Endodermal cell (in vitro differentiated cells): Measurements from ENCODE around the gene TBC1D2. TPM values are rescaled to one million over a fixed set of nuclear protein-coding genes. Genes with fewer than 3 reads are reported as not detected.

Source experiments
- DNase-seq: peaks from one replicate; pipeline ENCODE4 v3.0.0-alpha.2; 2017
- H3K27ac ChIP-seq: 2 replicates; pipeline ENCODE4 v1.5.1; 2013; ENCODE audit warnings: mild to moderate bottlenecking, low read depth, low read length, moderate library complexity
- H3K27me3 ChIP-seq: 2 replicates; pipeline ENCODE4 v1.6.1; 2013; ENCODE audit warnings: mild to moderate bottlenecking, low read length, moderate library complexity; ENCODE audit not compliant: insufficient read depth, control insufficient read depth, poor library complexity, severe bottlenecking
- H3K36me3 ChIP-seq: 2 replicates; pipeline ENCODE4 v1.7.0; 2013; ENCODE audit warnings: mild to moderate bottlenecking, low read length, moderate library complexity; ENCODE audit not compliant: control insufficient read depth, insufficient read depth
- H3K4me1 ChIP-seq: one replicate; pipeline ENCODE4 v1.7.0; 2013; ENCODE audit warnings: low read length; ENCODE audit not compliant: control insufficient read depth, insufficient read depth
- H3K4me3 ChIP-seq: 2 replicates; pipeline ENCODE4 v1.5.1; 2013; ENCODE audit warnings: mild to moderate bottlenecking, low read length, moderate library complexity
- H3K9ac ChIP-seq: 2 replicates; pipeline ENCODE4 v1.6.1; 2013; ENCODE audit warnings: mild to moderate bottlenecking, low read length, moderate library complexity; ENCODE audit not compliant: poor library complexity, severe bottlenecking; ENCODE audit errors: extremely low read depth
- H3K9me3 ChIP-seq: 2 replicates; pipeline ENCODE4 v1.6.1; 2013; ENCODE audit warnings: mild to moderate bottlenecking, low read length, moderate library complexity; ENCODE audit not compliant: control insufficient read depth
- H3K27ac Mint-ChIP-seq: 2 replicates; pipeline ENCODE4 v1.8.0; 2020; ENCODE audit warnings: mixed read lengths
- H3K27me3 Mint-ChIP-seq: 2 replicates; pipeline ENCODE4 v1.8.0; 2021; ENCODE audit warnings: mild to moderate bottlenecking, mixed read lengths; ENCODE audit not compliant: insufficient read depth
- H3K36me3 Mint-ChIP-seq: 2 replicates; pipeline ENCODE4 v1.8.0; 2020; ENCODE audit warnings: low read depth, mixed read lengths
- H3K4me1 Mint-ChIP-seq: 2 replicates; pipeline ENCODE4 v1.8.0; 2020; ENCODE audit warnings: mixed read lengths
- H3K4me3 Mint-ChIP-seq: 2 replicates; pipeline ENCODE4 v1.8.0; 2020; ENCODE audit warnings: mild to moderate bottlenecking, moderate library complexity, mixed read lengths
- H3K9me3 Mint-ChIP-seq: 2 replicates; pipeline ENCODE4 v1.8.0; 2020; ENCODE audit warnings: mild to moderate bottlenecking, mixed read lengths
- WGBS, 2 experiments: methylation state at CpG; one replicate each; pipeline versions ENCODE4 v1.1.5 to v1.1.7; 2013; ENCODE audit warnings: missing lambda C conversion rate in 2 of 2, mixed read lengths in 1 of 2; ENCODE audit not compliant: insufficient coverage in 1 of 2, insufficient read length in 1 of 2; 5-methylcytosine and 5-hydroxymethylcytosine counted together
- total RNA-seq, 2 donors: library from RNA; stranded (reverse); fragmentation: NEBNext Ultra II Directional in 1 of 2; extraction: Animal tissue kit (Norgen Biotek cat#: 25700) in 1 of 2; gene quantifications; 2 replicates in 1 of 2; 3 replicates in 1 of 2; pipeline ENCODE4 v1.2.1, GENCODE V29; 2021
- TF ChIP-seq, protein P1 (sequence below): fragments of 200-600 bp; sonication (generic); conservative IDR thresholded peaks from 2 replicates; pipeline ENCODE4 v1.5.0; 2021; ENCODE audit warnings: antibody characterized with exemption, mild to moderate bottlenecking

Gene TBC1D2
- total RNA-seq, 2 donors from 2014 or later, result 8.1 to 10.4 TPM

DNA sequence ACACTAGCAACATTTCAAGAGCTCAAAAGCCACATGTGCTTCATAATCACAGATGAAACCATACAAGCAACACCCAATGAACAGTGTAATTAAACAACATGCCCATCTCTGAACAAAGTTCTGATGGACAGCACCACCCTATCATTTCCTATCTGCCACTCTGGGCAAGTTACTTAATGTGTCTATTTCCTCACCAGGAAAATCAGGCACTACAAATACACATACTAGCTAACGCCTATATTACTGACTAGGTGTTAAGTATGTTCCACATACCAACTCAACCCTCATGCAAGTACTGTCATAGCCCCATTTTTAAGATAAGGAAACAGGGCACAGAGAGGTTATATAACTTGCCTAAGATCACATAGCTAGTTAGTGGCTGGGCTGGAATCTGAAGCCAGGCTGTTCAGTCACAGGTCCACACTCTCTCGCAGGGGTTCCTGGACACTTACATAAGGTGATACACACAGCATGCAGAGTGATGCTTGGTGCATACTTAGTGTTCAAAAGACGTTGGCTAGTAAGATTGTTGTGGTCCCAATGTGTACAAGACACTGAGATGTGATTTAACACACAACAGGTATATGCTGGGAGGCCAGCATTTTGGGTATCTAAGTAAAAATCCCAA lies 87.2 kb downstream of the TBC1D2 start:
- H3K36me3 ChIP-seq, result no peaks in the 10 kb centered on the region
- DNase-seq, result no peak
- Mint-ChIP-seq H3K4me3 (no peak overlapping the region), H3K36me3 (no peaks in the 10 kb centered on the region), H3K4me1 (peaks cover 30% of the 10 kb centered on the region), H3K9me3 (no peaks in the 10 kb centered on the region), H3K27me3 (no peaks in the 10 kb centered on the region), H3K27ac (no peak overlapping the region)
- no peaks in the 10 kb centered on the region for H3K27me3 ChIP-seq
- TF ChIP-seq, protein P1, sequence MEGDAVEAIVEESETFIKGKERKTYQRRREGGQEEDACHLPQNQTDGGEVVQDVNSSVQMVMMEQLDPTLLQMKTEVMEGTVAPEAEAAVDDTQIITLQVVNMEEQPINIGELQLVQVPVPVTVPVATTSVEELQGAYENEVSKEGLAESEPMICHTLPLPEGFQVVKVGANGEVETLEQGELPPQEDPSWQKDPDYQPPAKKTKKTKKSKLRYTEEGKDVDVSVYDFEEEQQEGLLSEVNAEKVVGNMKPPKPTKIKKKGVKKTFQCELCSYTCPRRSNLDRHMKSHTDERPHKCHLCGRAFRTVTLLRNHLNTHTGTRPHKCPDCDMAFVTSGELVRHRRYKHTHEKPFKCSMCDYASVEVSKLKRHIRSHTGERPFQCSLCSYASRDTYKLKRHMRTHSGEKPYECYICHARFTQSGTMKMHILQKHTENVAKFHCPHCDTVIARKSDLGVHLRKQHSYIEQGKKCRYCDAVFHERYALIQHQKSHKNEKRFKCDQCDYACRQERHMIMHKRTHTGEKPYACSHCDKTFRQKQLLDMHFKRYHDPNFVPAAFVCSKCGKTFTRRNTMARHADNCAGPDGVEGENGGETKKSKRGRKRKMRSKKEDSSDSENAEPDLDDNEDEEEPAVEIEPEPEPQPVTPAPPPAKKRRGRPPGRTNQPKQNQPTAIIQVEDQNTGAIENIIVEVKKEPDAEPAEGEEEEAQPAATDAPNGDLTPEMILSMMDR, result no peak
- no peaks in the 10 kb centered on the region for H3K4me1 ChIP-seq
- no peaks in the 10 kb centered on the region for H3K9me3 ChIP-seq
- no peak overlapping the region for H3K4me3 ChIP-seq
- H3K27ac ChIP-seq, result no peak overlapping the region
- H3K9ac ChIP-seq, result no peak overlapping the region
- WGBS, 2 experiments, result 84 to 85% methylated on average over 3 of the region's 3 CpGs

DNA sequence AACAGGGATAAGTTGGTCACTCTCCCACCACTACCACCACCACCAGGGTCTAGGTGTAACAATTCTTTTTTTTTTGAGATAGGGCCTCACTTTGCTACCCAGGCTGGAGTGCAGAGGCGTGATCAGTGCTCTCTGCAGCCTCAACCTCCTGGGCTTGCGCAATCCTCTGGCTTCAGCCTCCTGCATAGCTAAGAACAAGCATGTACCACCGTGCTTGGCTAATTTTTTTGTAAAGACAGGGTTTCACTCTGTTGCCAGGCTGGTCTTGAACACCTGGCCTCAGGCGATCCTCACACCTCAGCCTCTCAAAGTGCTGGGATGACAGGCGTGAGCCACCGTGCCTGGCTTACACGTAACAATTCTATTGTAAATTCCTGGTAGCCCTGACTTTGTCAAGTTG lies 90.5 kb downstream of the TBC1D2 start:
- Mint-ChIP-seq H3K27me3 (no peaks in the 10 kb centered on the region), H3K4me3 (no peak overlapping the region), H3K36me3 (no peaks in the 10 kb centered on the region), H3K9me3 (no peaks in the 10 kb centered on the region), H3K27ac (no peak overlapping the region), H3K4me1 (peaks cover 9% of the 10 kb centered on the region)
- TF ChIP-seq, protein P1, result no peak
- Histone ChIP-seq H3K9me3 (no peaks in the 10 kb centered on the region), H3K9ac (no peak overlapping the region), H3K27me3 (no peaks in the 10 kb centered on the region), H3K36me3 (no peaks in the 10 kb centered on the region), H3K4me1 (no peaks in the 10 kb centered on the region), H3K4me3 (no peak overlapping the region), H3K27ac (no peak overlapping the region)
- no peak for DNase-seq
- WGBS, 2 experiments, result 92 to 93% methylated on average over 7 of the region's 7 CpGs

DNA sequence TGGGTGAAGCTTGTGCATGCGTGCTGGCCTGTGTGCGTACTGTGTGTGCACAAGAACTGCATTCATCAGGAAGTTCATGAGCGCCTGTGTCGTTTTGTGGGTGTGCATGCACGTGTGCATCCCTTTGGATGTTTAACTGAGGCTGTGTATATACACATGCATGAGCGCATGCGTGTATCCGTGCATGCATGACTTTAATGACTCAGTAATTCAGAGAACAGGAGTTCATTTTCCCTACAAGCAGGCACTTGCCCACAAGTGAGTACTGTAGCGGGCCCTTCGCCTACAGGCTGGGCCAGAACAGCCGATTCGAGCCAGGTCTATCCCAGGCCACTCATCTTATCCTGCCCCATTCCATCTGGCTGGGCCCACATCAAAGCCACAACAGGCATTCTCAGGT lies 92.8 kb downstream of the TBC1D2 start:
- Mint-ChIP-seq H3K9me3 (no peaks in the 10 kb centered on the region), H3K27me3 (no peaks in the 10 kb centered on the region), H3K27ac (no peak overlapping the region), H3K4me3 (no peak overlapping the region), H3K36me3 (no peaks in the 10 kb centered on the region), H3K4me1 (no peaks in the 10 kb centered on the region)
- 93 to 95% methylated on average over 8 to 12 of the region's 12 CpGs for WGBS, 2 experiments
- TF ChIP-seq, protein P1, result no peak
- Histone ChIP-seq H3K27me3 (no peaks in the 10 kb centered on the region), H3K9me3 (no peaks in the 10 kb centered on the region), H3K4me3 (no peak overlapping the region), H3K36me3 (no peaks in the 10 kb centered on the region), H3K9ac (no peak overlapping the region), H3K27ac (no peak overlapping the region), H3K4me1 (no peaks in the 10 kb centered on the region)
- DNase-seq, result no peak
